Choroid plexus epithelial cell (primary cell): ENCODE results near the gene FEM1A.
"Not testable (repeated sequence)": the region's sequence is repeated elsewhere in the genome, so short reads cannot be mapped to it uniquely, and the experiment has no call there.

Experiments used
- DNase-seq: peaks from one replicate; pipeline ENCODE4 v3.0.0-alpha.2; 2010; ENCODE audit warnings: low read depth
- H3K4me3 ChIP-seq: 2 replicates; pipeline ENCODE4 v1.5.1; 2011; ENCODE audit warnings: low read depth, mild to moderate bottlenecking, control low read depth, low read length, moderate library complexity
- CTCF ChIP-seq: conservative IDR thresholded peaks from 2 replicates; pipeline ENCODE4 v1.5.1; 2011; ENCODE audit warnings: low read depth, mild to moderate bottlenecking, control low read depth, inconsistent platforms, low read length, moderate library complexity

Gene FEM1A

GRCh38 chr19:4791183-4792018 is at the start of gene FEM1A:
Gene FEM1A (plus strand): TSS chr19:4791734. CDS start chr19:4791855, 121 bp downstream.
- peak; percentile 100 for DNase-seq
- peak; percentile 99 for TF ChIP-seq CTCF
- peak within 1 kb of the TSS; percentile 89 for H3K4me3 ChIP-seq

GRCh38 chr19:4742723-4743646 is 48.5 kb upstream of the FEM1A start:
- no peak overlapping the region for H3K4me3 ChIP-seq
- no peak for DNase-seq
- no peak for TF ChIP-seq CTCF

GRCh38 chr19:4744451-4745174 is 46.9 kb upstream of the FEM1A start:
- DNase-seq: peak; percentile 90
- no peak for TF ChIP-seq CTCF
- no peak overlapping the region for H3K4me3 ChIP-seq

- H3K4me3 ChIP-seq, DNase-seq: not testable (repeated sequence)
Observed at GRCh38 chr19:4745175-4745574, 46.4 kb upstream of the FEM1A start.

- H3K4me3 ChIP-seq: no peak overlapping the region
- no peak for DNase-seq
- TF ChIP-seq CTCF: no peak
Observed at GRCh38 chr19:4745986-4746385, 45.5 kb upstream of the FEM1A start.

GRCh38 chr19:4748185-4748584 is 43.3 kb upstream of the FEM1A start:
- no peak overlapping the region for H3K4me3 ChIP-seq
- no peak for TF ChIP-seq CTCF
- DNase-seq: no peak

- DNase-seq: no peak
- no peak for TF ChIP-seq CTCF
- no peak overlapping the region for H3K4me3 ChIP-seq
Observed at GRCh38 chr19:4748589-4748988, 42.9 kb upstream of the FEM1A start.
